ENCODE data around the gene HOXB1.

HOXB1 gene

GRCh38 chr17:48567646-48568354 is 37.0 kb upstream of the HOXB1 start:
- no peak for DNase-seq (ENCODE audit: low read depth in 2 of 3, low spot score in 2 of 3)

GRCh38 chr17:48567209-48567608 is 36.4 kb upstream of the HOXB1 start:
- DNase-seq (ENCODE audit: low read depth in 2 of 3, low spot score in 2 of 3): no peak

- DNase-seq (ENCODE audit: low read depth in 2 of 3, low spot score in 2 of 3): no peak
These were observed 35.9 kb upstream of the HOXB1 start for GRCh38 chr17:48566717-48567116.

GRCh38 chr17:48565925-48566710 is 35.3 kb upstream of the HOXB1 start:
- no peak for DNase-seq (ENCODE audit: low read depth in 2 of 3, low spot score in 2 of 3)

GRCh38 chr17:48565022-48565554 is 34.3 kb upstream of the HOXB1 start:
- no peak for DNase-seq (ENCODE audit: low read depth in 2 of 3, low spot score in 2 of 3)

- no peak for DNase-seq (ENCODE audit: low read depth in 2 of 3, low spot score in 2 of 3)
These were observed 33.6 kb upstream of the HOXB1 start for GRCh38 chr17:48564188-48565021.

- DNase-seq (ENCODE audit: low read depth in 2 of 3, low spot score in 2 of 3): no peak
These were observed 33.0 kb upstream of the HOXB1 start for GRCh38 chr17:48563867-48564187.

- DNase-seq (ENCODE audit: low read depth in 2 of 3, low spot score in 2 of 3): no peak
These were observed 32.6 kb upstream of the HOXB1 start for GRCh38 chr17:48563385-48563838.

- no peak for DNase-seq (ENCODE audit: low read depth in 2 of 3, low spot score in 2 of 3)
These were observed 32.1 kb upstream of the HOXB1 start for GRCh38 chr17:48562934-48563333.

GRCh38 chr17:48561884-48562810 is 31.3 kb upstream of the HOXB1 start:
- no peak for DNase-seq (ENCODE audit: low read depth in 2 of 3, low spot score in 2 of 3)

- DNase-seq (ENCODE audit: low read depth in 2 of 3, low spot score in 2 of 3): no peak
These were observed 29.3 kb upstream of the HOXB1 start for GRCh38 chr17:48559840-48560817.

- no peak for DNase-seq (ENCODE audit: low read depth in 2 of 3, low spot score in 2 of 3)
These were observed 28.5 kb upstream of the HOXB1 start for GRCh38 chr17:48559122-48559839.

GRCh38 chr17:48558831-48559121 is 28.0 kb upstream of the HOXB1 start:
- no peak for DNase-seq (ENCODE audit: low read depth in 2 of 3, low spot score in 2 of 3)

GRCh38 chr17:48558057-48558830 is 27.4 kb upstream of the HOXB1 start:
- DNase-seq (ENCODE audit: low read depth in 2 of 3, low spot score in 2 of 3): no peak

GRCh38 chr17:48556576-48557401 is 26.0 kb upstream of the HOXB1 start:
- no peak for DNase-seq (ENCODE audit: low read depth in 2 of 3, low spot score in 2 of 3)

- DNase-seq (ENCODE audit: low read depth in 2 of 3, low spot score in 2 of 3): no peak
These were observed 25.4 kb upstream of the HOXB1 start for GRCh38 chr17:48556229-48556575.
